Psoas muscle (tissue), 8 donors: ENCODE results near the gene NOTCH1. TPM values are rescaled to one million over a fixed set of nuclear protein-coding genes. Genes with fewer than 3 reads are reported as not detected.

ENCODE experiments used
- ATAC-seq, 4 donors: fragments of 200-7000 bp; cut with Tn5 transposase; one replicate each; pipeline ENCODE4 v1.9.1; 2020; ENCODE audit warnings: moderate library complexity in 3 of 4, mild to moderate bottlenecking in 2 of 4
- DNase-seq, 2 donors: peaks; one replicate each; pipeline ENCODE4 v3.0.0-alpha.2; 2020
- H3K27ac ChIP-seq: fragments of 200-600 bp; one replicate; pipeline ENCODE4 v1.8.0; 2022
- H3K27me3 ChIP-seq, 3 donors: fragments of 200-600 bp in 1 of 3; one replicate each; pipeline versions ENCODE4 v1.6.1 to v1.8.0; 2013 to 2022; ENCODE audit warnings: low read length in 2 of 3, mild to moderate bottlenecking in 2 of 3, moderate library complexity in 1 of 3; ENCODE audit not compliant: insufficient read depth in 3 of 3
- H3K36me3 ChIP-seq, 2 donors: fragments of 200-600 bp in 1 of 2; one replicate each; pipeline versions ENCODE4 v1.6.1 to v1.8.0; 2013 to 2022; ENCODE audit warnings: low read depth in 1 of 2, mild to moderate bottlenecking in 1 of 2, moderate library complexity in 1 of 2; ENCODE audit not compliant: insufficient read depth in 1 of 2
- H3K4me1 ChIP-seq: fragments of 200-600 bp; one replicate; pipeline ENCODE4 v1.8.0; 2022
- H3K4me3 ChIP-seq: fragments of 200-600 bp; one replicate; pipeline ENCODE4 v1.8.0; 2022; ENCODE audit warnings: mild to moderate bottlenecking
- H3K9me3 ChIP-seq: fragments of 200-600 bp; one replicate; pipeline ENCODE4 v1.8.0; 2022
- CTCF ChIP-seq: fragments of 200-600 bp; IDR thresholded peaks from one replicate; pipeline ENCODE4 v1.8.0; 2022; ENCODE audit warnings: antibody characterized with exemption
- WGBS, 3 donors: extraction: QIAGEN DNeasy Blood & Tissue Kit; methylation state at CpG; one replicate each; pipeline versions ENCODE4 v1.1.6 to v1.1.7; 2013; 5-methylcytosine and 5-hydroxymethylcytosine counted together
- intact Hi-C, 2 donors: fragments of 100-400 bp; cut with DNase I; formaldehyde crosslinking; loops; one replicate each; pipeline versions ENCODE4 v1.11.0 to v1.14.2; 2022
- polyA plus RNA-seq, 3 donors: library from polyadenylated mRNA; stranded (reverse); fragments of 200-250 nt; gene quantifications; one replicate each; pipeline ENCODE4 v1.2.3, GENCODE V29; 2013
- total RNA-seq, 4 donors: library from RNA; stranded (reverse); fragmentation: NEBNext Ultra II Directional in 2 of 4; extraction: Animal tissue kit (Norgen Biotek cat#: 25700) in 2 of 4; gene quantifications; one replicate each; pipeline versions ENCODE4 v1.2.1 to v1.2.4, GENCODE V29; 2021 to 2023
- donor health status: healthy with polysubstance abuse.
- donor health status: DM: no; HTN: no; CAD: no; lungs with moderate emphysema.
- donor health status: Bipolar disorder and iron deficiency.
- donor health status: healthy.
- donor health status: DM: yes; HTN: yes; CAD: no.
- donor health status: DM: no; HTN: no; CAD: no.
- donor health status: DM: no; HTN: no; CAD: no.
- donor health status: DM: yes; HTN: yes; CAD: no.

The NOTCH1 gene
- total and polyA plus RNA-seq, 7 donors = 1.8 to 15.4 (median 8.7) TPM

GRCh38 chr9:136521537-136521936 lies 24.3 kb downstream of the NOTCH1 start:
- H3K4me1 ChIP-seq = peaks cover 33% of the 10 kb centered on the region
- no peak for TF ChIP-seq CTCF
- intact Hi-C loops = no loop called here
- H3K27ac ChIP-seq = no peak overlapping the region
- no peaks in the 10 kb centered on the region for H3K27me3 ChIP-seq
- no peaks in the 10 kb centered on the region for H3K9me3 ChIP-seq
- DNase-seq (peak; percentile 57 to 74), ATAC-seq (no peak)
- no peak overlapping the region for H3K4me3 ChIP-seq
- 73 to 80% (median 78%) methylated on average over 10 of the region's 10 CpGs for WGBS, 3 donors
- peaks cover 0 to 27% of the 10 kb centered on the region in 2 donors for H3K36me3 ChIP-seq

- DNase-seq (no peak), ATAC-seq (no peak)
- H3K4me3 ChIP-seq = no peak overlapping the region
- H3K27ac ChIP-seq = no peak overlapping the region
- no peak for TF ChIP-seq CTCF
- no peaks in the 10 kb centered on the region for H3K9me3 ChIP-seq
- H3K36me3 ChIP-seq = peaks cover 0 to 37% of the 10 kb centered on the region in 2 donors
- 90 to 94% (median 91%) methylated on average over 19 to 20 of the region's 20 CpGs for WGBS, 3 donors
- H3K4me1 ChIP-seq = peaks cover 19% of the 10 kb centered on the region
- intact Hi-C loops = no loop called here
- H3K27me3 ChIP-seq = no peaks in the 10 kb centered on the region
Measured at GRCh38 chr9:136520053-136520540, 25.8 kb downstream of the NOTCH1 start.

DNA sequence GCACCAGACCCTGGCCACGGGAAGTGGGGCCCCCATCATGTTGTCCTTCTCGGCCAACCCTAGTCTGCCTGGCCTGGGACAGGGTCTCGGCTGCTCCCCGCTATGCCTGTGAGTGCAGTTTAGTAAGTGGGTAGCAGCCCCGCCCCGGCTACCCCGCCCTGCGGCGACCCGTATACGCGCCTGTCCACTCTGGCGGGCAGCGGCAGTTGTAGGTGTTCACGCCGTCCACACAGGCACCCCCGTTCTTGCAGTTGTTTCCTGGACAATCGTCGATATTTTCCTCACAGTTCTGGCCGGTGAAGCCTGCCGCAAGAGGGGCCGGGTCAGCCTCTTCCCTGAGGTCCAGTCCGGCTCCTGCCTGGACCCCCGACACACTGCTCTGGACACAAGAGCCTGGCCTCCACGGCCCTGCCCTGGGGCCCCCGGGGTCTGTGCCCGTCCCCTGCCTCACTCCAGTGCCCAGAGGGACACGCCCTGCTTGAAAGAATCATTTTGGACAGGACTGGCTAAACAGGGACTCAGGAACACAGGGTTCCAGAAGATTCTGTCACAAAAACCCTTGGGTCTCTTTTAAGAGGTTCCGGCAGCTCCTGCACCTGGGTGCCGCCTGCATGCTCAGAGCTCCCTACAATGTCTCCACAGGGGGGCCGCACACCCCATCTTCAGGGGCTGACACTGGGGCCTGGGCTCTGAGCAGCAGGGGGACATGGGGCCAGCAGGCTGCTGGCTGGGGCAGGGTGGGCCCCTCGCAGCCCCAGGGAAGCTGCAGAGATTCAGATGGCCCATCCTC lies 26.4 kb downstream of the NOTCH1 start:
- peaks cover 0 to 43% of the 10 kb centered on the region in 2 donors for H3K36me3 ChIP-seq
- 92 to 93% (median 92%) methylated on average over 32 of the region's 32 CpGs for WGBS, 3 donors
- no peak overlapping the region for H3K27ac ChIP-seq
- H3K9me3 ChIP-seq = no peaks in the 10 kb centered on the region
- TF ChIP-seq CTCF = no peak
- ATAC-seq (no peak), DNase-seq (no peak)
- intact Hi-C loops = no loop called here
- H3K4me1 ChIP-seq = peaks cover 13% of the 10 kb centered on the region
- H3K4me3 ChIP-seq = no peak overlapping the region
- H3K27me3 ChIP-seq = no peaks in the 10 kb centered on the region

GRCh38 chr9:136518623-136519022 lies 27.2 kb downstream of the NOTCH1 start:
- intact Hi-C loops = no loop called here
- H3K4me1 ChIP-seq = peaks cover 6% of the 10 kb centered on the region
- peaks cover 0 to 52% of the 10 kb centered on the region in 2 donors for H3K36me3 ChIP-seq
- no peak for TF ChIP-seq CTCF
- H3K4me3 ChIP-seq = no peak overlapping the region
- DNase-seq = no peak
- H3K27me3 ChIP-seq = no peaks in the 10 kb centered on the region
- 86 to 90% (median 87%) methylated on average over 18 of the region's 18 CpGs for WGBS, 3 donors
- H3K27ac ChIP-seq = no peak overlapping the region
- ATAC-seq = no peak
- H3K9me3 ChIP-seq = no peaks in the 10 kb centered on the region
